SKM-1 treated with dmso at 0.1 percent for 144 hours (cell line): Measurements from ENCODE around the gene BMPR1B.

Experiments
- DNase-seq: peaks from one replicate; lab custom pipeline; 2025; ENCODE audit not compliant: unreplicated experiment; lab: John Stamatoyannopoulos, UW

BMPR1B gene

GRCh38 chr4:95180531-95181242 lies 422.9 kb downstream of the BMPR1B start:
- no peak for DNase-seq

GRCh38 chr4:95181243-95181995 lies 423.7 kb downstream of the BMPR1B start:
- DNase-seq, result no peak

GRCh38 chr4:95181996-95182306 lies 424.2 kb downstream of the BMPR1B start:
- no peak for DNase-seq

- no peak for DNase-seq
Measured at GRCh38 chr4:95183656-95184408, 426.1 kb downstream of the BMPR1B start.

GRCh38 chr4:95186666-95187065 lies 428.9 kb downstream of the BMPR1B start:
- DNase-seq, result no peak

- no peak for DNase-seq
Measured at GRCh38 chr4:95188701-95189370, 431.1 kb downstream of the BMPR1B start.

GRCh38 chr4:95190751-95191436 lies 433.1 kb downstream of the BMPR1B start:
- no peak for DNase-seq

- DNase-seq, result no peak
Measured at GRCh38 chr4:95191537-95191936, 433.8 kb downstream of the BMPR1B start.

GRCh38 chr4:95193391-95194224 lies 435.9 kb downstream of the BMPR1B start:
- DNase-seq, result no peak

GRCh38 chr4:95197353-95197752 lies 439.6 kb downstream of the BMPR1B start:
- DNase-seq, result no peak

- DNase-seq, result no peak
Measured at GRCh38 chr4:95198961-95199360, 441.2 kb downstream of the BMPR1B start.

GRCh38 chr4:95204267-95204844 lies 446.6 kb downstream of the BMPR1B start:
- DNase-seq, result no peak

GRCh38 chr4:95204873-95205272 lies 447.1 kb downstream of the BMPR1B start:
- no peak for DNase-seq
